Esophagus squamous epithelium (tissue), 5 donors: ENCODE data around the gene SERPINF2. TPM values are rescaled to one million over a fixed set of nuclear protein-coding genes. Genes with fewer than 3 reads are reported as not detected.

Experiments used
- DNase-seq: peaks from one replicate; lab custom pipeline; 2025; lab: John Stamatoyannopoulos, UW
- H3K27ac ChIP-seq, 4 donors: fragments of 200-600 bp; sonication (generic); one replicate each; pipeline ENCODE4 v1.5.1; 2016 to 2019; ENCODE audit warnings: mild to moderate bottlenecking in 1 of 4
- H3K27me3 ChIP-seq, 4 donors: fragments of 200-600 bp; sonication (generic); 1 replicate in 3 of 4; 2 replicates in 1 of 4; pipeline versions ENCODE4 v1.5.1 to v1.6.0; 2017 to 2021; ENCODE audit warnings: antibody characterized with exemption in 1 of 4
- H3K36me3 ChIP-seq, 3 donors: fragments of 200-600 bp; sonication (generic); one replicate each; pipeline ENCODE4 v1.5.1; 2016 to 2019
- H3K4me1 ChIP-seq, 3 donors: fragments of 200-600 bp; sonication (generic); one replicate each; pipeline ENCODE4 v1.5.1; 2017 to 2019
- H3K4me3 ChIP-seq, 4 donors: fragments of 200-600 bp; sonication (generic); 1 replicate in 3 of 4; 2 replicates in 1 of 4; pipeline ENCODE4 v1.5.1; 2016 to 2019; ENCODE audit warnings: mild to moderate bottlenecking in 2 of 4, moderate library complexity in 1 of 4
- H3K9me3 ChIP-seq, 3 donors: fragments of 200-600 bp; sonication (generic); one replicate each; pipeline ENCODE4 v1.5.1; 2016 to 2019
- POLR2A ChIP-seq, 4 donors: fragments of 450-650 bp; IDR thresholded peaks; one replicate each; pipeline ENCODE4 v1.6.1; 2017; ENCODE audit warnings: antibody characterized with exemption in 4 of 4, mild to moderate bottlenecking in 4 of 4, moderate library complexity in 3 of 4
- WGBS, 2 donors: methylation state at CpG; one replicate each; pipeline ENCODE4 v1.1.5; 2018; 5-methylcytosine and 5-hydroxymethylcytosine counted together
- intact Hi-C: fragments of 100-400 bp; cut with DNase I; formaldehyde crosslinking; loops from one replicate; pipeline ENCODE4 v1.15.0; 2022
- total RNA-seq, 4 donors: library from RNA; depleted of rRNA; stranded (reverse); fragments of >200 nt; gene quantifications; one replicate each; pipeline ENCODE4 v1.1.0, GENCODE V29; 2016
- TF ChIP-seq, protein P1 (sequence below), 6 experiments: fragments of 450-650 bp in 4 of 6; fragments of 200-600 bp in 2 of 6; sonication (generic) in 2 of 6; IDR thresholded peaks; one replicate each; pipeline ENCODE4 v1.5.1; 2016 to 2019; ENCODE audit warnings: antibody characterized with exemption in 6 of 6, mild to moderate bottlenecking in 4 of 6, moderate library complexity in 4 of 6
- donor health status: DM: yes; HTN: yes; CAD: no.

Gene SERPINF2
- total RNA-seq, 4 donors from 2014 or later = 0.22 to 7.1 (median 1.6) TPM

GRCh38 chr17:1729966-1730325 is 12.7 kb upstream of the SERPINF2 start:
- Histone ChIP-seq H3K9me3 (no peaks in the 10 kb centered on the region), H3K4me1 (peaks cover 33 to 69% (median 41%) of the 10 kb centered on the region in 3 donors), H3K4me3 (peak overlapping the region in 2 of 4 donors; percentile 15 to 51), H3K27ac (peak overlapping the region; percentile 72 to 92 (median 84)), H3K36me3 (peaks cover 19 to 89% (median 27%) of the 10 kb centered on the region in 3 donors), H3K27me3 (no peaks in the 10 kb centered on the region)
- no peak for DNase-seq
- TF ChIP-seq POLR2A (IDR thresholded peaks at IDR 0.05) = no peak
- TF ChIP-seq, protein P1, sequence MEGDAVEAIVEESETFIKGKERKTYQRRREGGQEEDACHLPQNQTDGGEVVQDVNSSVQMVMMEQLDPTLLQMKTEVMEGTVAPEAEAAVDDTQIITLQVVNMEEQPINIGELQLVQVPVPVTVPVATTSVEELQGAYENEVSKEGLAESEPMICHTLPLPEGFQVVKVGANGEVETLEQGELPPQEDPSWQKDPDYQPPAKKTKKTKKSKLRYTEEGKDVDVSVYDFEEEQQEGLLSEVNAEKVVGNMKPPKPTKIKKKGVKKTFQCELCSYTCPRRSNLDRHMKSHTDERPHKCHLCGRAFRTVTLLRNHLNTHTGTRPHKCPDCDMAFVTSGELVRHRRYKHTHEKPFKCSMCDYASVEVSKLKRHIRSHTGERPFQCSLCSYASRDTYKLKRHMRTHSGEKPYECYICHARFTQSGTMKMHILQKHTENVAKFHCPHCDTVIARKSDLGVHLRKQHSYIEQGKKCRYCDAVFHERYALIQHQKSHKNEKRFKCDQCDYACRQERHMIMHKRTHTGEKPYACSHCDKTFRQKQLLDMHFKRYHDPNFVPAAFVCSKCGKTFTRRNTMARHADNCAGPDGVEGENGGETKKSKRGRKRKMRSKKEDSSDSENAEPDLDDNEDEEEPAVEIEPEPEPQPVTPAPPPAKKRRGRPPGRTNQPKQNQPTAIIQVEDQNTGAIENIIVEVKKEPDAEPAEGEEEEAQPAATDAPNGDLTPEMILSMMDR (IDR thresholded peaks at IDR 0.05) = no peak
- intact Hi-C loops = loop anchor here (10.0 kb wide), 1 partner anchor 135 kb away; no protein-coding TSS in a partner anchor
- 49 to 61% methylated on average over 8 to 11 of the region's 15 CpGs for WGBS, 2 donors

DNA sequence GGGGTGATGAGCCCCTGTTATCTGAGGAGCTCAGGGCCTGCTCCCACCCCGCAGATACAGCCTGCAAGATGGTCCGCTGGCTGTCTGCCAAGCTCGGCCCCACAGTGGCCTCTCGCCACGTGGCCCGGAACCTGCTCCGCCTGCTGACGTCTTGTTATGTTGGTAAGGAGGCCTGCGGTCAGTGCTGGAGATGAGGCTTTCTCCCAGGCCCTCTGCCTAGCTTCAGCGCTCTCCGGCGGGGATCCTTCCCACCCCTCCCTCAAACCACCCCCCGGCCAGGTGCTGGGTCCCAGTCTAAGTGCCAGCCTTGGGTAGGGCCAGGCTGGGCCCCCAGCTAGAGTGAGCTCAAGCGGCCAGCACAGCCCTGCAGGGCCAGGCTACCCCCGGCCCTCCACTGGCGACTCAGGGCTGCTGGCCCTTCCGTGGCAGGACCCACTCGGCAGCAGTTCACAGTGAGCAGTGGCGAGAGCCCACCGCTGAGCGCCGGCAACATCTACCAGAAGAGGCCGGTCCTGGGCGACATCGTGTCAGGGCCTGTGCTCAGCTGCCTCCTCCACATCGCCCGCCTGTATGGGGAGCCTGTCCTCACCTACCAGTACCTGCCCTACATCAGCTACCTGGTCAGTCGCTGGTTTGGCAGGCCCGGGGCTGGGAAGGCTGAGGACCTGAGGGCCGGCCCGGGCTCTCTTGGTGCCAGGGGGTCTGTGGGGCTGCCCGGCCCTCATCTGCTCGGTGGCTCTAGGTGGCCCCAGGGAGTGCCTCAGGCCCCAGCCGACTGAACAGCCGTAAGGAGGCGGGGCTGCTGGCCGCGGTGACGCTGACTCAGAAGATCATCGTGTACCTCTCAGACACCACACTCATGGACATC is 12.1 kb upstream of the SERPINF2 start:
- H3K27ac ChIP-seq = peak overlapping the region; percentile 72 to 92 (median 84)
- intact Hi-C loops = no loop called here
- H3K9me3 ChIP-seq = no peaks in the 10 kb centered on the region
- 45 to 52% methylated on average over 4 to 11 of the region's 40 CpGs for WGBS, 2 donors
- H3K36me3 ChIP-seq = peaks cover 22 to 95% (median 27%) of the 10 kb centered on the region in 3 donors
- H3K4me1 ChIP-seq = peaks cover 27 to 65% (median 35%) of the 10 kb centered on the region in 3 donors
- H3K27me3 ChIP-seq = no peaks in the 10 kb centered on the region
- TF ChIP-seq POLR2A (IDR thresholded peaks at IDR 0.05) = peak in 2 of 4 donors; percentile 21 to 30
- TF ChIP-seq, protein P1 (IDR thresholded peaks at IDR 0.05) = peak in 1 of 6 experiments; percentile 13
- peak overlapping the region in 2 of 4 donors; percentile 15 to 51 for H3K4me3 ChIP-seq
- DNase-seq = no peak

DNA sequence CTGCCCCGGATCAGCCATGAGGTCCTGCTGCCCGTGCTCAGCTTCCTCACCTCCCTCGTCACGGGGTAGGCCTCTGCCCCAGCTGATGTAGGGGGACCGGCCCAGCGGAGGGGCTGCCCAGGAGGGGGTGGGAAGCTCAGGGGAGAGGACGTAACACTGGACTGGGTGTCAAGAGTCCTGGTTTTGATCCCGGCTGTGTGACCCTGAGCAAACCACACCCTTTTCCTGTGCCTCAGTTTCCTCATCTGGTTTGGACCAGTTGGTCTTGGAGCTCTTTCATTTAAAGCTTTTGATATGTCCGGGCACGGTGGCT is 11.5 kb upstream of the SERPINF2 start:
- Histone ChIP-seq H3K27me3 (no peaks in the 10 kb centered on the region), H3K36me3 (peaks cover 26 to 97% (median 28%) of the 10 kb centered on the region in 3 donors), H3K4me1 (peaks cover 25 to 65% (median 36%) of the 10 kb centered on the region in 3 donors), H3K9me3 (no peaks in the 10 kb centered on the region), H3K4me3 (peak overlapping the region in 2 of 4 donors; percentile 15 to 51), H3K27ac (peak overlapping the region; percentile 72 to 92 (median 84))
- TF ChIP-seq, protein P1 (IDR thresholded peaks at IDR 0.05) = no peak
- no peak for TF ChIP-seq POLR2A (IDR thresholded peaks at IDR 0.05)
- no peak for DNase-seq
- no CpG with 5 or more reads among the region's 10 CpGs for WGBS, 2 donors
- intact Hi-C loops = no loop called here

- DNase-seq = no peak
- H3K27me3 ChIP-seq = no peaks in the 10 kb centered on the region
- 93 to 97% methylated on average over 5 to 9 of the region's 22 CpGs for WGBS, 2 donors
- H3K36me3 ChIP-seq = peaks cover 21 to 97% (median 23%) of the 10 kb centered on the region in 3 donors
- no peak overlapping the region for H3K27ac ChIP-seq
- intact Hi-C loops = no loop called here
- no peak overlapping the region for H3K4me3 ChIP-seq
- H3K9me3 ChIP-seq = no peaks in the 10 kb centered on the region
- TF ChIP-seq, protein P1 (IDR thresholded peaks at IDR 0.05) = no peak
- TF ChIP-seq POLR2A (IDR thresholded peaks at IDR 0.05) = no peak
- peaks cover 26 to 65% (median 38%) of the 10 kb centered on the region in 3 donors for H3K4me1 ChIP-seq
These were observed 10.3 kb upstream of the SERPINF2 start for GRCh38 chr17:1732241-1732832.
